GM12891 (cell line): ENCODE data around the gene DNAJC11.

Experiments used
- PAX5 ChIP-seq: IDR thresholded peaks from 2 replicates; pipeline ENCODE4 v1.6.1; 2011; ENCODE audit warnings: low read length, moderate library complexity, mild to moderate bottlenecking; ENCODE audit not compliant: insufficient read depth, severe bottlenecking
- POLR2A ChIP-seq: IDR thresholded peaks from 2 replicates; pipeline ENCODE4 v1.6.1; 2011; ENCODE audit warnings: low read depth, low read length, control low read depth
- POLR2AphosphoS5 ChIP-seq: IDR thresholded peaks from 2 replicates; pipeline ENCODE4 v1.6.1; 2011; ENCODE audit warnings: low read depth, low read length, control low read depth
- POU2F2 ChIP-seq: IDR thresholded peaks from 2 replicates; pipeline ENCODE4 v1.6.1; 2011; ENCODE audit warnings: low read depth, mild to moderate bottlenecking, control low read depth, low read length, moderate library complexity
- SPI1 ChIP-seq: IDR thresholded peaks from 2 replicates; pipeline ENCODE4 v1.6.1; 2011; ENCODE audit warnings: low read depth, low read length, control low read depth
- TAF1 ChIP-seq: IDR thresholded peaks from 2 replicates; pipeline ENCODE4 v1.6.1; 2011; ENCODE audit warnings: low read depth, low read length, control low read depth

DNA sequence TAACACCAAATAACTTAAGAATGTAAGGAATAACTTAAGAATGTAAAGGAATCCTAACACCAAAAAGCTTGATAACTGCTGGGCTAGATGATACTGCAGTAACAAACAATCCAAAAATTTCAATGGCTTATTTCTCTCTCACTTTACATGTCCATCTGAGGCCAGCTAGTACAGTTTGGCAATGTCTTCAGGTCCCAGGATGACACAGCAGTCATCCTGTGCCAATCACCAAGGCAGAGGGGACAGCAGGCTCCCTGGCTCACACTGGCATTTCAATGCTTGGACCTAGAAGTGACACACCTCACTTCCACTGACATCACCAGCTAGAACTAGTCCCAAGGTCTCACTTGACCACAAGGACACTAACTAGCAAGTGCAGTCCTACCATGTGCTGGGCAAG is 15.3 kb downstream of the DNAJC11 start:
- TF ChIP-seq POLR2A (no peak), POLR2AphosphoS5 (no peak), TAF1 (no peak), POU2F2 (no peak), PAX5 (no peak), SPI1 (no peak)
